HG02970 (cell line): Measurements from ENCODE around the gene TAF1B.
"Not testable (repeated sequence)": the region's sequence is repeated elsewhere in the genome, so short reads cannot be mapped to it uniquely, and the experiment has no call there.

Experiments used
- ATAC-seq: cut with Tn5 transposase; IDR thresholded peaks from one replicate; pipeline ENCODE4 v1.9.1; 2021; ENCODE audit warnings: mild to moderate bottlenecking, moderate library complexity, moderate number of reproducible peaks; ENCODE audit not compliant: unreplicated experiment, low FRiP score

Gene TAF1B

DNA sequence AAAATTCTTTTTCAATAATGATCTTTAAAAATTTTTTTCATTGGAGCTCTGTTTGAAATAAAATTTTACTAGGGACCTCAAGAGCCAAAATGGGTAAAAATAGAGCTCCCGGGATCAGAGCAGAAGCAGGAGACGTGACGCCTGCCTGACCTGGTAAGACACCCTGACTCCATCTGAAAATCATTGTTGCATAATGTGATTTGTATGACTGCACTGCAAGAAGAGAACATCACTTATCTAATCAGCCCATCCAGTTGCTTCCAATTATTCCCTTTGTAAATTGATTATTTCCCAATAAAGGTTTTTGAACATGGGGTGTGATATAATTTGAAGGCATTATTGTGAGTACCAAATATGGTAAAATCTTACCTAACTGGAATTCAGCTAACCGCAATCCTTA is 17.1 kb upstream of the TAF1B start:
- ATAC-seq = no peak

DNA sequence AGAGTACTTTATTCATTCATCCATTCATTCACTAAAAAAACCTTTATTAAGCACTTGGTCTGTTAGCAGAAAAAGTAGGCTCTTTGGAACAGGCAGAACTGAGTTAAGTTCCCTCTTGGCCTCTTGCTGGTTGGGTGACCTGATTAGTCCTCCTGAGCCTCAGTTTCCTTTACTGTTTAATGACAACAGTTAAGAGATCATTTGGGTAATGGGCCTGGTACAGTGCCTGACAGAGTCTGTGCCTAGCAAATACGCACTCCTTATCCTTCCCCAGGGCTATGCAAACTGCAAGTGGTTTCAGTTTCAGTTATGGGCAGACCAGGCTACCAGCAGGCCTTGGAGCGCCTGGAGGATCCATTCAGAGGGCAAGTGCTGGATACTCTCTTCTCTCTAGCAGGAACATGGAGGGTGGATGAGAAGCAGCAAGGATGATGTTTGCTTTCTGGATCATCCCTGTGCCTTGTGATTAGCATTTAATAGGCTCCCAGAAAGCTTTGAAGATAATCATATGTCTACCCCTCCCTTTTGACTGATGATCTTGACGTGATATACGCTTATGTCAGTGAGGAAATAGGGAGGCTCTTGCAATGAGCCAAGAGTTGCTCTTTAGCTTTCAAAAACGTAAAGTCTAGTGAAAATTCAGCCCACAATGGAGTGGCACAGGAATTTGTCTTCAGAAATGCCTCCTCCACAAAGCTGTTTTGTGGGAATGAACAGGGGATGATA is 12.4 kb upstream of the TAF1B start:
- ATAC-seq = no peak

DNA sequence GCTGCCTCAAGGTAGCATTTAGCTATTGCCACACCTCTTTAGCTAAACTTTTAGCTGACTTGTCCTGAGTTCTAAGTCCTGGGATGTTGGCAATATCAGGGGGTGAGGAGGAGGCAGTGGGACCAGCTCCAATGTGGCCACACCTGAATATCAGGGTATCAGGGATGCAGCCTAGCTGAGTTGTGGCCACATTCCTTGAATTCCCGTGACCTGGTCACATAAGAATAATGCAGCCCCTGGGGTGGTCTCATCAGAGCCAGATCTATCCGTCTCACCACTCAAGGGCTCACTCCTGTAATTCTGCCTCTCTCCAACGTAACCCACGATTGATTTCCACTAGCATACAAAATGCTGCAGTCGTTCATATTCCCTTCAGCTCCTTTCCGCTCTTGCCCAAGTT is 11.6 kb upstream of the TAF1B start:
- no peak for ATAC-seq

DNA sequence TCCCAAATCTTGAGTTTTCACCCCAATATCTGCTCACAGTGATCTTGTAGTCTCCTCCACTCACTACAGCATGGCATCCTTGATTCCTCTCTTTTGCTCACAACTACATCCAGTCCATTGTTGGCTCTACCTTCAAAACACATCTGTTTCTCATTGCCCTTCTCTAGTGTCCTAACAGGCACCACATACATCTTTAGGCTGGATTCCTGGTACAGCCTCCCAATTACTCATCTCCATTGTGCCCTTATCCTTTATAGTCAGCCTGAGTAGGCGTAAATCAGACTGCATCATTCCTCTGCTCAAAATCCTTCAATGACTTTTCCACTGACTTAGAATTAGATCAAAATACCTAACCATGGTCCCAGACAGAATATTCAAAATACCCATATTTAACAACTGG is 10.7 kb upstream of the TAF1B start:
- ATAC-seq = no peak

DNA sequence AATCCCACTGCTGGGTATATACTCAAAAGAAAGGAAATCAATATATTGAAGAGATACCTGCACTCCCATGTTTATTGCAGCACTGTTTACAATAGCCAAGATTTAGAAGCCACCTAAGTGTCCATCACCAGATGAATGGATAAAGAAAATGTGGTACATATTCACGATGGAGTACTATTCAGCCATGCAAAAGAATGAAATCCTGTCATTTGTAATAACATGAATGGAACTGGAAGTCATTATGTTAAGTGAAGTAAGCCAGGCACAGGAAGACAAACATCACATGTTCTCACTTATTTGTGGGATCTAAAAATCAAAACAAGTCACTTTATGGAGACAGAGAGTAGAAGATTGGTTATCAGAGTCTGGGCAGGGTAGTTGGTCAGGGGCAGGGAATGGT is 8.2 kb upstream of the TAF1B start:
- ATAC-seq = not testable (repeated sequence)

DNA sequence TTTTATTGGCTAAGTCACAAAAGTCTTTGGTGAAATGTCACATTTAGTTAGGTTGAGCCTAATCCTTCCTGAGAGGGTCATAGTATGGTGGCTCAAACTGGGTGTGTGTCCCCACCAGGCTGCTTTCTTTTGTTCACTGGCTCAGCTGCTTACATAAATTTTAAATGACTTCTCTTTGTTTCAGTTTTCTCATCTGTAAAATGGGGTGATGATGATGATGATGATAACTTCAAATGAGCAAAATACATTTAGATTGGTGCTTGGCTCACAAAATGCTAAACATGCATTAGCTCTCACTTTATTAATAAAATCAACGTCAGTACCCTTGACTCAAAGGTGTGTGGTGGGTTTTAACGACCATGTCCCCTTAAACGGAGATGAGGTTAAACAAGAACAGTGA is 7.2 kb upstream of the TAF1B start:
- no peak for ATAC-seq

DNA sequence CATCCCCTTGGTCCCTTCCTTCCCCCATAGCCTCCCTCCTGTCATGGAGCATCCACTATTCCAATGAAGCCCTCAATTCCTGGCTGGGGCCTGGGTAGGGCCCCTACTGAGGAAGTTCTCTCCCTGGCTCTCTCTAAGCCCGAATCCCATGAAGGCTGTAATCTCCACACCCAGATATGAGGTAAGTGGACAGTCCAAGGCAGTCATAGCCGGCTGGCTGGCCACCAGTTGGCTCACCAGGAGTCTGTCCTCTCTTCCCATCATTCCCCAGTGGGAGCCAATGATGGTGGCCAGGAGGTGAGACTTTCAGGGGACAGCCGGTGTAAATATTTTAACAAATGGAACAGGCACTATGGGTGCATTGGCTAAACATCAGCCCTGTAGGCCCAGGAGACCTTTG is 6.8 kb upstream of the TAF1B start:
- no peak for ATAC-seq

DNA sequence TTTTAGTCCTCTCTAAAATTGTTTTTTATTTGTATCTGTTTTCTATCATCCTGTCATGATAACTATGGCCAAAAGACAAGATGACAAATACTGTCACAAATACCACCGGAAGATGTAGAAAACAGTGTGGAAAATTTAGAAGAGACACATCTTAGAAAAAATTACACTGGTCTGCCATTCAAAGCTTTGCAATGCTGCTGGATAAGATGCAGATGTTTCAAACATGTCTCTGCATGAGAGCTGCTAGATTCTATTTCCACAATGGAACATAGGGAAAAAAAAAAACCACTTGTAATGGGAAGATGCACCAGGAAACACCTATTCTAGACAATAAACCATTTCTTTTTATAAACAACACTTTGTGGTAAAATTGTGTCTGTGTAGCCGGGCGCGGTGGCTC is 5.8 kb upstream of the TAF1B start:
- no peak for ATAC-seq

DNA sequence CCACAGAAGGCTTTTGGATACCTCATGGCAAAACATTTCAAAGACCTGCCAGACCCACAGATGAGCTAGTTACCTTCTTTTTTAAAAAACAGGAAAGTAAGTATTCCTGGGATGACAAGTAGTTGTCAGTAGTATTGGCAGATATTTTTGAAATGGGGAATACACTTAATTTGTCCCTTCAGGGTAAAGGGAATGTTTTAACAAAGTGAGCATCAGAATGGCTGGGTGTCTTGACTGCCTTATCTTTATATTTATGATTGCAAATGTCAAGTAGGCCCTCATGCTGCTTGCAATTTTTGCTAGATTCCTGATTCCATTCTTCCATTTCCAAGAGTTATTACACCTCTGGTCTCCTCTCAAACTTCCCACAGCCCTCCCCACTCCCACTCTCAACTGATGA is 4.9 kb upstream of the TAF1B start:
- ATAC-seq = no peak

DNA sequence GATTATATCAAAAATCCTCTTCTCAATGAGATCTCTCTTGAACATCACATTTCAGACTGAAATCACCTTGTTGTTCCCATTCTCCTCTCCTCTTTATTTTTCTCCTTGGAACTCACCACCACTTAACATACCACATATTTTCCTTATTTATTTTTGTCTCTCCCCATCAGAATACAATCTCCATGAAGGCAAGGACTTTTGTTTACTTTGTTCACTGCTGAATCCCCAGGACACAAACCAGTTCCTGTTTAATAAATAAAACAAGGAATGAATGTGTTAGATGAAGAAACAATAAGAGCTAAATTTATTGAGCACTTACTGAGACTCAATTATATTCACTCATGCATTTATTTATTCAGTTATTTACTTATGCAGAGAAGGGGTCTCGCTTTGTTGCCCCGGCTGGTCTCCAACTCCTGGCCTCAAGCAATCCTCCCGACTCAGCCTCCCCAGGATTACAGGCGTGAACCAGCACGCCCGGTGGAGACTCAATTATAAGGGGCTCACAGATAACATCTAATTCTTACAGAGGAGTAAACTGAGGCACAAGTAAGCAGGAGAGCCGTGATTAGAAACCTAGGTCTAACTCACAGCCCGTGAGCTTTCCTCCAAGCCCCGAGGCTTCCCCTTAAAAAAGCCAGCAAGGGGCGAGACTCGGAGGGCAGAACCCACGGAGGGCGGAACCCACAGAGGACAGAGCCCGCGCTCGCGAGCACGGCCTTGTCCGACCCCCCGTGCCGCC is 616 bp upstream of the TAF1B start:
- no peak for ATAC-seq

DNA sequence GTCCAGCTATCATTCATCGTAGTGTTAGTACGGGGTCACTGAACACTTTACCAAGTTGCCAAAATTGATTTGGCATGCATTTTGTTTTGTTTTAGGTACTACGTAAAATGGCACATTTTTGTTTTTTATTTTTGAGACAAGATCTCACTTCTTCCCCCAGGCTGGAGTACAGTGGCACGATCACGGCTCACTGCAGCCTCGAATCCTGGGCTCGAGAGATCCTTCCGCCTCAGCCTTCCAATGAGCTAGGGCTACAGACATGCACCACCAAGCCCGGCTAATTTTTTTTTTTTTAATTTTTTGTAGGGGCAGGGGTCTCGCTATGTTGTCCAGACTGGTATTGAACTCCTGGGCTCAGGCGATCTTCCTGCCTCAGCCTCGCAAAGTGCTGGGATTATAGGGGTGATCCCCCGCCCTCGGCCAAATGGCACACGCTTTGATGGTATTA is 786 bp downstream of the TAF1B start:
- no peak for ATAC-seq

DNA sequence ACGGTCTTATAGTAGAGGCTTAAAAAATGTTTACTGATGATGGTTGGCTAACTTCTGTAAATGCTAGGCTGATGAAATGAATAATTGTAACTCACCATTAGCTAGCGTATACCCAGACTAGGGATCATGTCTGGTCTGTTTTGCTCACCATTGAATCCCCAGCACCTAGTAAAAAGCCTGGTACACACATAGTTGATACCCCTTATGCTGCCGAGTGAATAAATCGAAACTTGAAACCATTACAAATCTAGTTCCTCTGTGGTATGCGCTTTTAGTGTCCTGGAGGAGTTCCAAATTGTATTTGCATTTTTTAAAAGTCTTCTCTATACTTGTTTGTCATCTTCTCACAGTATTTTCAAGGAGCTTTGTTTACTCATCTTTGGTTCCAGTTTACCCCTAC is 1.3 kb downstream of the TAF1B start:
- ATAC-seq = no peak

DNA sequence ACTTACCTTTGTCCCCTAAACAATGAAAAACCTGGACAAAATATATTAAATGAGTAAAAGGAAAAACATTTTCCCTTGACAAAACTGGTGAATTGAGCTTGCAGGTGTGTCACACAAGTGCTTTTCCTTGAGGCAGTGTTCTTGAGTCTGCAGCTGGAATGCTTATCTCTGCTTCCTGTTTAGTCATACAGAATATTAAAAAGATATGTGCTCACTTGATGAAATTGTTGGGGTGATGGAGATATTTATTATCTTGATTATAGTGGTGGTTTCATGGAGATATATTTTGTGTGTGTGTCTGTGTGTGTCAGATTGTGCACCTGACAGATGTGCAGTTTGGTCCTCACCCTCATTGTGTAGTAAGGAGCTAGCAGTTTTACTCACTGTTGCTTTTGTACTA is 3.3 kb downstream of the TAF1B start:
- ATAC-seq = no peak

DNA sequence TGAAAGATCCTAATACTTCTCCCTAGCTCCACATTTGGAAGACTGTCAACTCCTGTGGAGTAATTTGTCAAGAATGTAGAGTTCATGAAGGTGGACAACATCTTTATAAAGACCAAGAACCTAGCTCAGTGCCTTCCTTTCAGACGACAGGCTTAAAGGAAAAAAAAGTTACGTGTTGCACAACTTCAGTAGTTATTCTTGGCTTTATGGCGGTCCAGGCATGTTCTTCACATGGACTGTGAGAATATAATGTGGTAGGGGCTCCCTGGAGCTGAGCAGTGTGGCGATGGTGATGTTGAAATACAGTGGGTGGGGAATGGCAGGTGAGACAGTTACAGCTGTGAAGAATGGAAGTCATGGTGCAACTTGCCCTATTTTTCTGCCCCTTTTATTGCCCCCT is 3.9 kb downstream of the TAF1B start:
- ATAC-seq = no peak

DNA sequence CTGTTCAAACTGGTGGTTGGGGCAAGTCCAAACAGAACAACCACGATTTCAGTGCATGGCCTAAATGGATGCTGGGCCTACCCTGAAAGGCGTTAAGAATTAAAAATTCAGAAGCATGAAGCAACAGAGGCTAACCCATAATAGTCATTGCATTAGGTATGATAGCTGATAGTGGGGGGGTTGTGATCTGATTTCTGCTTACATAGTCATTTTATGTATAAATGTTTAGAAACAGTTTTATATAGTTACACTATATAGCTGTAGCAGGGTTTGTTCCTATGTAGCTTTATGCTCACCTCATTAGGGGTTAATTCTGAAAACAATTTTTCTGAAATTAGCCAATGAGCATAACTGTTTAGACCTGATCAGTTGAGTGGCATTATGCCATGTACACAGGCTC is 9.6 kb downstream of the TAF1B start:
- no peak for ATAC-seq

DNA sequence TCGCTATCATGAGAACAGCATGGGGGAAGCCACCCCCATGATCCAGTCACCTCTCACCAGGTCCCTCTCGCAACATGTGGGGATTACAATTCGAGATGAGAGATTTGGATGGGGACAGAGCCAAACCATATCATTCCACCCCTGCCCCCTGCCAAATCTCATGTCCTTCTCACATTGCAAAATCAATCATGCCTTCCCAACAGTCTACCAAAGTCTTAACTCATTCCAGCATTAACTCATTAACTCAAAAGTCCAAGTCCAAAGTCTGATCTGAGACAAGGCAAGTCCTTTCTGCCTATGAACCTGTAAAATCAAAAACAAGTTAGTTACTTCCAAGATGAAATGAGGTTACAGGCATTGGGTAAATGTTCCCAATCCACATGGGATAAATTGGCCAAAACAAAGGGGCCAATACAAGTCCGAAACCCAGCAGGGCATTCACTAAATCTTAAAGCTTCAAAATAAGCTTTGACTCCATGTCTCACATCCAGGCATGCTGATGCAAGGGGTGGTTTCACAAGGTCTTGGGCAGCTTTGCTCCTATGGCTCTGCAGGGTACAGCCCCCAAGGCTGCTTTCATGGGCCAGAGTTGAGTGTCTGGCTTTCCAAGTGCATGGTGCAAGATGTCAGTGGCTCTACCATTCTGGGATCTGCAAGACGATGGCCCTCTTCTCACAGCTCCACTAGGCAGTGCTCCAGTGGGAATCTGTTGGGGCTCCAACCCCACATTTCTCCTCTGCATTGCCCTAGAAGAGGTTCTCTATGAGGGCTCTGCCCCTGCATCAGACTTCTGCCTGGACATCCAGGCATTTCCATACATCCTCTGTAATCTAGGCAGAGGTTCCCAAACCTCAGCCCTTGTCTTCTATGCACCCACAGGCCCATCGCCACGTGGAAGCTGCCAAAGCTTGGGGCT is 14.8 kb downstream of the TAF1B start:
- no peak for ATAC-seq

DNA sequence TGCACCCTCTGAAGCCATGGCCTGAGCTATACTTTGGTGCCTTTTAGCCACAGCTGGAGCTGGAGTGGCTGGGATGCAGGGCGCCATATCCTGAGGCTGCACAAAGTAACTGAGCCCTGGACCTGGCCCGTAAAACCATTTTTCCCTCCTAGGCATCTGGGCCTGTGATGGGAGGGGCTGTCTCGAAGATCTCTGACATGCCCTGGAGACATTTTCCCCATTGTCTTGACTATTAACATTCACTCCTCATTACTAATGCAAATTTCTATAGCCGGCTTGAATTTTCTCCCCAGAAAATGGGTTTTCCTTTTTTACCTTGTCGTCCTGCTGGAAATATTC is 15.4 kb downstream of the TAF1B start:
- ATAC-seq = no peak

DNA sequence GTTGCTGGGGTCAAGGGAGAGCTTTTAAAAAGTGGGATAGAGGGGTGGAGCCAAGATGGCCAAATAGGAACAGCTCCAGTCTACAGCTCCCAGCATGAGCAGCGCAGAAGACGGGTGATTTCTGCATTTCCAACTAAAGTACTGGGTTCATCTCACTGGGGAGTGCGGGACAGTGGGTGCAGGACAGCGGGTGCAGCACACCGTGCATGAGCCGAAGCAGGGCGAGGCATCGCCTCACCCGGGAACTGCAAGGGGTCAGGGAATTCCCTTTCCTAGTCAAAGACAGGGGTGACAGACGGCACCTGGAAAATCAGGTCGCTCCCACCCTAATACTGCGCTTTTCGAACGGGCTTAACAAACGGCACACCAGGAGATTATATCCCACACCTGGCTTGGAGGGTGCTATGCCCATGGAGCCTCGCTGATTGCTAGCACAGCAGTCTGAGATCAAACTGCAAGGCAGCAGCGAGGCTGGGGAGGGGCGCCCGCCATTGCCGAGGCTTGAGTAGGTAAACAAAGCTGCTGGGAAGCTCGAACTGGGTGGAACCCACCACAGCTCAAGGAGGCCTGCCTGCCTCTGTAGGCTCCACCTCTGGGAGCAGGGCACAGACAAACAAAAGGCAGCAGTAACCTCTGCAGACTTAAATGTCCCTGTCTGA is 17.8 kb downstream of the TAF1B start:
- not testable (repeated sequence) for ATAC-seq

DNA sequence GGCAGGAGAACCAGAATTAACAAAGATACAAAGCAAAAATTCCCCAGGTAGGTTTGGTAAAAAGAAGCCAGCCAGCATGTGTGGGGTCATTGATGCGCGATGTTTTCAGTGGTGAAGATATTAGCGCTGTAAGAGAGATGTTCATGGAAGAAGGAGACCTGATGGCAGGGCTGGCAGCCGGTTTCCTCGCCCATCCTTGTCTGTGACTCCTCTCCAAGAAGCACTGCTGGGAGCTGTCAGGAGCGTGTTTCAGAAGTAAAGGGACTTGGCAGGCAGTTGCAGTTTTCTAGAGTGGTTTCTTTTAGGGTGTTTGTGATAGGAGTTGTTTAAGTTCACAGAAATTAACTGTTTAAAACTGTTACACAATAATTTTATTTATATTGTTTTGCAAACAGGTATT is 24.6 kb downstream of the TAF1B start:
- ATAC-seq = no peak

DNA sequence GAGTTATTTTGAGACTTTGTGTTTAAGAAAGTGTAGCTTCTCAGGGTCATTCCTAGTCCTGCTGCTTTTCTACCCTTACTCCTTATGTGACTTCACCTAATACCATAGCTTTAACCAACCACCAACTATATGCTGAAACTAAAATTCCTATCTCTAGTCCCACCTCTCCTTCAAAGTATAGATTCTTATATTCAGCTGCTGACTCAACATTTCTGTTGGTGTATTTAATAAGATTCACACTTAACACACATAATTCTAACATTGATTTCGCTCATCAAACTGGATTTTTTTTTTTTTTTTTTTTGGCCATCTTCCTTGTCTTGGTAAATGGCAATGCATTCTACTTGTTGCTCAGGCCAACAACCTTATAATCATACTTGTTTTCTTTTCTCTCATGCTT is 30.1 kb downstream of the TAF1B start:
- no peak for ATAC-seq

DNA sequence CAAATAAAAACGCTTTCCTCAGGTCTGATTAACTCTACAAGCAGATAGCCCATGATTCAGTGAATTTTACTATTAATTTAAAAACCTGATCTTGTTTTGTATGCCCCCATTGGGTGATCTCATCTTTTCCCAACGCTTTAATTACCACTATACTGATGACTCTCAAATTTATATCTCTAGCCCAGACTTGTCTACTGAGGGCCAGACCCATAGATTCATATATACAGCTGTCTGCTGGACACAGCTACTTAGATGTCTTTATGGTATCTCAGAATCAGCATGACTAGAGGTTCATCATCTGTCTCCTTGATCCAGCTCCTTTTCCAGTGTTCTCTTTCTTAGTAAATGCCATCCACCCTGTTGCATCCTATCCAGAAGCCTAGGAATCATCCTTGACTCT is 33.8 kb downstream of the TAF1B start:
- no peak for ATAC-seq
